ENCODE results near the gene RIN1. TPM values are rescaled to one million over a fixed set of nuclear protein-coding genes. Genes with fewer than 3 reads are reported as not detected.

The RIN1 gene
- total RNA-seq, 2 donors from 2014 or later, result 2.2 to 2.6 TPM

- H3K9ac ChIP-seq (ENCODE audit: extremely low read depth, low read length, poor library complexity, severe bottlenecking), result no peak overlapping the region
- H3K27me3 ChIP-seq (ENCODE audit: control insufficient read depth, insufficient read depth, low read length, poor library complexity, severe bottlenecking), result no peaks in the 10 kb centered on the region
- H3K27ac Mint-ChIP-seq, result peak overlapping the region; percentile 35
- no peak overlapping the region for H3K4me3 ChIP-seq (ENCODE audit: low read length)
- peaks cover 4% of the 10 kb centered on the region for H3K4me1 Mint-ChIP-seq
- TF ChIP-seq CTCF (conservative IDR thresholded peaks at IDR 0.05), result no peak
- no peaks in the 10 kb centered on the region for H3K36me3 ChIP-seq (ENCODE audit: control insufficient read depth, insufficient read depth, low read length)
- peaks cover 2% of the 10 kb centered on the region for H3K36me3 Mint-ChIP-seq (ENCODE audit: low read depth)
- 92 to 100% methylated on average over 3 of the region's 3 CpGs for WGBS, 2 experiments (ENCODE audit: insufficient coverage in 1 of 2, insufficient read length in 1 of 2)
- no peak overlapping the region for H3K27ac ChIP-seq (ENCODE audit: low read depth, low read length)
- H3K4me1 ChIP-seq (ENCODE audit: control insufficient read depth, insufficient read depth, low read length), result peaks cover 2% of the 10 kb centered on the region
- no peaks in the 10 kb centered on the region for H3K9me3 Mint-ChIP-seq
- DNase-seq, result no peak
- H3K4me3 Mint-ChIP-seq, result no peak overlapping the region
- H3K27me3 Mint-ChIP-seq (ENCODE audit: insufficient read depth), result peaks cover 10% of the 10 kb centered on the region
- H3K9me3 ChIP-seq (ENCODE audit: control insufficient read depth, low read length), result no peaks in the 10 kb centered on the region
Observed at GRCh38 chr11:66328031-66328301, 8.3 kb downstream of the RIN1 start.

- H3K27ac ChIP-seq (ENCODE audit: low read depth, low read length), result no peak overlapping the region
- no peak for DNase-seq
Observed at GRCh38 chr11:66327171-66328030, 8.8 kb downstream of the RIN1 start.

GRCh38 chr11:66326261-66327111, 9.7 kb downstream of the RIN1 start:
- WGBS, 2 experiments (ENCODE audit: insufficient coverage in 1 of 2, insufficient read length in 1 of 2), result 83 to 84% methylated on average over 6 to 21 of the region's 21 CpGs
- no peaks in the 10 kb centered on the region for H3K9me3 Mint-ChIP-seq
- H3K27me3 ChIP-seq (ENCODE audit: control insufficient read depth, insufficient read depth, low read length, poor library complexity, severe bottlenecking), result no peaks in the 10 kb centered on the region
- H3K27me3 Mint-ChIP-seq (ENCODE audit: insufficient read depth), result peaks cover 10% of the 10 kb centered on the region
- no peak for TF ChIP-seq CTCF (conservative IDR thresholded peaks at IDR 0.05)
- no peaks in the 10 kb centered on the region for H3K36me3 Mint-ChIP-seq (ENCODE audit: low read depth)
- H3K4me3 ChIP-seq (ENCODE audit: low read length), result no peak overlapping the region
- H3K4me3 Mint-ChIP-seq, result no peak overlapping the region
- peaks cover 4% of the 10 kb centered on the region for H3K4me1 Mint-ChIP-seq
- no peaks in the 10 kb centered on the region for H3K9me3 ChIP-seq (ENCODE audit: control insufficient read depth, low read length)
- DNase-seq, result no peak
- H3K27ac ChIP-seq (ENCODE audit: low read depth, low read length), result no peak overlapping the region
- no peak overlapping the region for H3K27ac Mint-ChIP-seq
- no peak overlapping the region for H3K9ac ChIP-seq (ENCODE audit: extremely low read depth, low read length, poor library complexity, severe bottlenecking)
- no peaks in the 10 kb centered on the region for H3K36me3 ChIP-seq (ENCODE audit: control insufficient read depth, insufficient read depth, low read length)
- H3K4me1 ChIP-seq (ENCODE audit: control insufficient read depth, insufficient read depth, low read length), result no peaks in the 10 kb centered on the region

More at GRCh38 chr11:66327171-66328030, 8.8 kb downstream of the RIN1 start:
- no peak overlapping the region for H3K9ac ChIP-seq (ENCODE audit: extremely low read depth, low read length, poor library complexity, severe bottlenecking)
- H3K27ac Mint-ChIP-seq, result peak overlapping the region; percentile 3
- peaks cover 4% of the 10 kb centered on the region for H3K4me1 Mint-ChIP-seq
- H3K27me3 ChIP-seq (ENCODE audit: control insufficient read depth, insufficient read depth, low read length, poor library complexity, severe bottlenecking), result no peaks in the 10 kb centered on the region
- no peaks in the 10 kb centered on the region for H3K9me3 Mint-ChIP-seq
- TF ChIP-seq CTCF (conservative IDR thresholded peaks at IDR 0.05), result no peak
- peaks cover 10% of the 10 kb centered on the region for H3K27me3 Mint-ChIP-seq (ENCODE audit: insufficient read depth)
- H3K4me3 ChIP-seq (ENCODE audit: low read length), result no peak overlapping the region
- 93 to 96% methylated on average over 9 to 10 of the region's 10 CpGs for WGBS, 2 experiments (ENCODE audit: insufficient coverage in 1 of 2, insufficient read length in 1 of 2)
- no peaks in the 10 kb centered on the region for H3K36me3 ChIP-seq (ENCODE audit: control insufficient read depth, insufficient read depth, low read length)
- no peak overlapping the region for H3K4me3 Mint-ChIP-seq
- H3K9me3 ChIP-seq (ENCODE audit: control insufficient read depth, low read length), result no peaks in the 10 kb centered on the region
- no peaks in the 10 kb centered on the region for H3K36me3 Mint-ChIP-seq (ENCODE audit: low read depth)
- H3K4me1 ChIP-seq (ENCODE audit: control insufficient read depth, insufficient read depth, low read length), result peaks cover 2% of the 10 kb centered on the region

Data from endodermal cell (in vitro differentiated cells).